ENCODE data around the gene EPAS1. TPM values are rescaled to one million over a fixed set of nuclear protein-coding genes. Genes with fewer than 3 reads are reported as not detected.

Gene EPAS1
- total and polyA plus RNA-seq, 11 donors, result 93.6 to 790 (median 210) TPM

GRCh38 chr2:46358713-46359112 is 61.5 kb downstream of the EPAS1 start:
- intact Hi-C loops (cut with DNase I), result no loop called here
- Histone ChIP-seq H3K36me3 (peaks cover 2 to 98% (median 87%) of the 10 kb centered on the region in 9 donors), H3K27ac (no peak overlapping the region), H3K4me1 (peaks cover 0 to 62% (median 25%) of the 10 kb centered on the region in 12 donors), H3K27me3 (no peaks in the 10 kb centered on the region), H3K9me3 (no peaks in the 10 kb centered on the region), H3K4me3 (no peak overlapping the region)
- 91 to 97% (median 93%) methylated on average over 6 of the region's 6 CpGs for WGBS, 4 donors
- DNase-seq (no peak), ATAC-seq (no peak)
- TF ChIP-seq POLR2A (IDR thresholded peaks at IDR 0.05), result no peak
- no peak for TF ChIP-seq CTCF (IDR thresholded peaks at IDR 0.05)

- Histone ChIP-seq H3K4me3 (no peak overlapping the region), H3K36me3 (peaks cover 2 to 93% (median 79%) of the 10 kb centered on the region in 9 donors), H3K27ac (no peak overlapping the region), H3K27me3 (no peaks in the 10 kb centered on the region), H3K4me1 (peaks cover 0 to 56% (median 16%) of the 10 kb centered on the region in 12 donors), H3K9me3 (no peaks in the 10 kb centered on the region)
- WGBS, 4 donors, result 48 to 80% (median 65%) methylated on average over 3 of the region's 3 CpGs
- DNase-seq (no peak), ATAC-seq (no peak)
- no peak for TF ChIP-seq CTCF (IDR thresholded peaks at IDR 0.05)
- no peak for TF ChIP-seq POLR2A (IDR thresholded peaks at IDR 0.05)
- intact Hi-C loops (cut with DNase I), result loop anchor here in 8 of 10 donors (2.0 to 10.0 kb wide), 11 partner anchors 53 to 534 kb away; no protein-coding TSS in a partner anchor
Observed at GRCh38 chr2:46360303-46360702, 63.1 kb downstream of the EPAS1 start.

GRCh38 chr2:46361920-46362666 is 64.9 kb downstream of the EPAS1 start:
- TF ChIP-seq POLR2A (IDR thresholded peaks at IDR 0.05) (no peak), CTCF (IDR thresholded peaks at IDR 0.05) (no peak)
- no peaks in the 10 kb centered on the region for H3K27me3 ChIP-seq
- ATAC-seq, result no peak
- H3K27ac ChIP-seq, result peak overlapping the region in 3 of 12 donors; percentile 11 to 79 (median 39)
- 83 to 93% (median 90%) methylated on average over 6 of the region's 6 CpGs for WGBS, 4 donors
- H3K4me3 ChIP-seq, result no peak overlapping the region
- H3K36me3 ChIP-seq, result peaks cover under 1 to 93% (median 76%) of the 10 kb centered on the region in 9 donors
- peaks cover 0 to 54% (median 17%) of the 10 kb centered on the region in 12 donors for H3K4me1 ChIP-seq
- H3K9me3 ChIP-seq, result no peaks in the 10 kb centered on the region
- intact Hi-C loops (cut with DNase I), result loop anchor here in 8 of 10 donors (2.0 to 10.0 kb wide), 11 partner anchors 55 to 533 kb away; no protein-coding TSS in a partner anchor
- no peak for DNase-seq

GRCh38 chr2:46362667-46363012 is 65.4 kb downstream of the EPAS1 start:
- ATAC-seq, result no peak
- Histone ChIP-seq H3K27me3 (no peaks in the 10 kb centered on the region), H3K27ac (peak overlapping the region in 2 of 12 donors; percentile 39 to 79), H3K36me3 (peaks cover 0 to 93% (median 76%) of the 10 kb centered on the region in 9 donors), H3K4me3 (no peak overlapping the region), H3K4me1 (peaks cover 0 to 56% (median 18%) of the 10 kb centered on the region in 12 donors), H3K9me3 (no peaks in the 10 kb centered on the region)
- TF ChIP-seq CTCF (IDR thresholded peaks at IDR 0.05), result no peak
- TF ChIP-seq POLR2A (IDR thresholded peaks at IDR 0.05), result no peak
- intact Hi-C loops (cut with DNase I), result loop anchor here in 8 of 10 donors (5.0 to 10.0 kb wide), 10 partner anchors 55 to 532 kb away; no protein-coding TSS in a partner anchor
- DNase-seq, result no peak
- 84 to 95% (median 91%) methylated on average over 4 of the region's 4 CpGs for WGBS, 4 donors

Data from heart left ventricle (tissue), 16 donors.